ENCODE measurements around the gene TIMP3.

- TF ChIP-seq, protein P1, sequence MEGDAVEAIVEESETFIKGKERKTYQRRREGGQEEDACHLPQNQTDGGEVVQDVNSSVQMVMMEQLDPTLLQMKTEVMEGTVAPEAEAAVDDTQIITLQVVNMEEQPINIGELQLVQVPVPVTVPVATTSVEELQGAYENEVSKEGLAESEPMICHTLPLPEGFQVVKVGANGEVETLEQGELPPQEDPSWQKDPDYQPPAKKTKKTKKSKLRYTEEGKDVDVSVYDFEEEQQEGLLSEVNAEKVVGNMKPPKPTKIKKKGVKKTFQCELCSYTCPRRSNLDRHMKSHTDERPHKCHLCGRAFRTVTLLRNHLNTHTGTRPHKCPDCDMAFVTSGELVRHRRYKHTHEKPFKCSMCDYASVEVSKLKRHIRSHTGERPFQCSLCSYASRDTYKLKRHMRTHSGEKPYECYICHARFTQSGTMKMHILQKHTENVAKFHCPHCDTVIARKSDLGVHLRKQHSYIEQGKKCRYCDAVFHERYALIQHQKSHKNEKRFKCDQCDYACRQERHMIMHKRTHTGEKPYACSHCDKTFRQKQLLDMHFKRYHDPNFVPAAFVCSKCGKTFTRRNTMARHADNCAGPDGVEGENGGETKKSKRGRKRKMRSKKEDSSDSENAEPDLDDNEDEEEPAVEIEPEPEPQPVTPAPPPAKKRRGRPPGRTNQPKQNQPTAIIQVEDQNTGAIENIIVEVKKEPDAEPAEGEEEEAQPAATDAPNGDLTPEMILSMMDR (conservative IDR thresholded peaks at IDR 0.05 in 1 of 2, IDR thresholded peaks at IDR 0.05 in 1 of 2; ENCODE audit: low read depth in 1 of 2, low read length in 2 of 2) = no peak
- TF ChIP-seq EZH2 (IDR thresholded peaks at IDR 0.05; ENCODE audit: low read length, missing control alignments) = no peak
These were observed 46.7 kb downstream of the TIMP3 start for GRCh38 chr22:32848226-32848625.
